ENCODE results near the gene ATXN7.
A peak's percentile ranks its signal among the peaks of the same experiment; 100 is the strongest.

The ATXN7 gene

DNA sequence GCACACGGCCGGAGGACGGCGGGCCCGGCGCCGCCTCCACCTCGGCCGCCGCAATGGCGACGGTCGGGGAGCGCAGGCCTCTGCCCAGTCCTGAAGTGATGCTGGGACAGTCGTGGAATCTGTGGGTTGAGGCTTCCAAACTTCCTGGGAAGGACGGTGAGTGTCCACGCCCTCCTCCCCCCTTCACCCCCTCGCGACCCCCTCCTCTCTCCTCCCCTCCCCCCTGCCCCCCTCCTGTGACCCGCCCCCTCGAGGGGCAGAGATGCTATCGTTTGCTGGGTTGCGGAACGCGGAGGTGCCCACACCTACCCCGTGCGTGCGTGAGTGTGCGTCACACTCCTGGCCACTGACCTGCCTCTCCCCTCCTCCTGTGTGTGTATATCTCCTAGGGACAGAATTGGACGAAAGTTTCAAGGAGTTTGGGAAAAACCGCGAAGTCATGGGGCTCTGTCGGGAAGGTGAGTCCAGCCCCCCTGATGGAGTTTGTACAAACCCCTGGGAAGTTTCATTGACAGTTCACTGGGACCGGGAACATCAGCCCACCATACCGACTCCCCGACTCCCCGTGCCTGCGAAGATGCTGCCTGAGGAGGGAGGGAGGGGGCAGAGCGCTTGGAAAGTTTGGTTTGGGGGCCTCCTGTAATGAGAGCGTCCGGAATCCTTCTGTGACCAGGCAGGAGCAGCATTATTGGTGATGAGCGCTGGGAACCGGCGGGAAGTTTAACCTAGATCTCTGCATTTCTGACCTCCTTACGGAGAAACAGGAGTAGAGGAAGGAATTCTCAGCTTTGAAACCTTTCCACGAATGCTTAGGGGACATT is 49.3 kb downstream of the ATXN7 start:
- TF ChIP-seq CTCF (conservative IDR thresholded peaks at IDR 0.05) (peak; percentile 9; the same call in 1 of the 2 replicates), ZFX (IDR thresholded peaks at IDR 0.05) (no peak)
- peak overlapping the region; percentile 77 for H3K27ac ChIP-seq

- no peak overlapping the region for H3K27ac ChIP-seq
- no peak for TF ChIP-seq ZFX (IDR thresholded peaks at IDR 0.05)
- TF ChIP-seq CTCF (conservative IDR thresholded peaks at IDR 0.05) = peak; percentile 19; the same call in 1 of the 2 replicates
These were observed 50.6 kb downstream of the ATXN7 start for GRCh38 chr3:63914312-63914711.

- H3K27ac ChIP-seq = no peak overlapping the region
- TF ChIP-seq CTCF (conservative IDR thresholded peaks at IDR 0.05) = no peak
- TF ChIP-seq ZFX (IDR thresholded peaks at IDR 0.05) = no peak
These were observed 54.7 kb downstream of the ATXN7 start for GRCh38 chr3:63918321-63918720.

DNA sequence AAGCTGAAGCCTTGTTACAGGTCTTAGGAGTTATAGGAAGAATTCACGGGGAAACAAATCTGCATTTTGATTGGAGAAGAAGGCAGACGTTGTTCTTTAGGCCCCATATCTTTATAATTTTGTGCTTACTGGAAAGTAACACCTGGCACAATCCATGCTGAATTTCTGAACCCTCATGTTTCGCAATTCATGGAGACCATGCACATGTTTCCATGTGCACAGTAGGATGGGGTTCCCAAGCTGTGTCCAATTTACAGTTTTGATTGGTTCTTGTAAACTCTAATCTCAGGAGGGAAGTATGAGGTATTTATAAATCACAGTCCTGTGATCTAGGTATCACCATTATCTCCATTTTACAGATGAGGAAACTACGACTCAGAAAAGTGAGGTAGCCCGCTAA is 56.3 kb downstream of the ATXN7 start:
- no peak overlapping the region for H3K27ac ChIP-seq
- TF ChIP-seq CTCF (conservative IDR thresholded peaks at IDR 0.05) = no peak
- TF ChIP-seq ZFX (IDR thresholded peaks at IDR 0.05) = no peak

GRCh38 chr3:63921741-63922482 is 58.2 kb downstream of the ATXN7 start:
- TF ChIP-seq ZFX (IDR thresholded peaks at IDR 0.05) = no peak
- TF ChIP-seq CTCF (conservative IDR thresholded peaks at IDR 0.05) = no peak
- H3K27ac ChIP-seq = no peak overlapping the region

- TF ChIP-seq CTCF (conservative IDR thresholded peaks at IDR 0.05) (no peak), ZFX (IDR thresholded peaks at IDR 0.05) (no peak)
- H3K27ac ChIP-seq = no peak overlapping the region
These were observed 59.0 kb downstream of the ATXN7 start for GRCh38 chr3:63922491-63923199.
